ENCODE measurements around the gene JUNB.

Gene JUNB

GRCh38 chr19:12789098-12789903 is 2.0 kb upstream of the JUNB start:
- no peak for TF ChIP-seq CTCF (IDR thresholded peaks at IDR 0.05; ENCODE audit: low read depth, low read length)

GRCh38 chr19:12789904-12790619 is 1.2 kb upstream of the JUNB start:
- no peak for TF ChIP-seq CTCF (IDR thresholded peaks at IDR 0.05; ENCODE audit: low read depth, low read length)
- peak; percentile 94 for DNase-seq (ENCODE audit: extremely low read depth, low read depth)

More at GRCh38 chr19:12789098-12789903, 2.0 kb upstream of the JUNB start:
- DNase-seq (ENCODE audit: extremely low read depth, low read depth) = no peak

- no peak for TF ChIP-seq CTCF (IDR thresholded peaks at IDR 0.05; ENCODE audit: low read depth, low read length)
- DNase-seq (ENCODE audit: extremely low read depth, low read depth) = no peak
These were observed 500 bp upstream of the JUNB start for GRCh38 chr19:12790628-12791344.

GRCh38 chr19:12792051-12792852 is 966 bp downstream of the JUNB start:
- DNase-seq (ENCODE audit: extremely low read depth, low read depth) = no peak
- no peak for TF ChIP-seq CTCF (IDR thresholded peaks at IDR 0.05; ENCODE audit: low read depth, low read length)

GRCh38 chr19:12792853-12793289 is 1.6 kb downstream of the JUNB start:
- no peak for DNase-seq (ENCODE audit: extremely low read depth, low read depth)

More at GRCh38 chr19:12792853-12793289, 1.6 kb downstream of the JUNB start:
- no peak for TF ChIP-seq CTCF (IDR thresholded peaks at IDR 0.05; ENCODE audit: low read depth, low read length)

Measured in AG09319 (cell line).